HG02623 (cell line): ENCODE measurements around the gene METTL16.

Experiments
- ATAC-seq: cut with Tn5 transposase; IDR thresholded peaks from one replicate; pipeline ENCODE4 v1.9.1; 2021; ENCODE audit warnings: moderate library complexity; ENCODE audit not compliant: unreplicated experiment

Gene METTL16

DNA sequence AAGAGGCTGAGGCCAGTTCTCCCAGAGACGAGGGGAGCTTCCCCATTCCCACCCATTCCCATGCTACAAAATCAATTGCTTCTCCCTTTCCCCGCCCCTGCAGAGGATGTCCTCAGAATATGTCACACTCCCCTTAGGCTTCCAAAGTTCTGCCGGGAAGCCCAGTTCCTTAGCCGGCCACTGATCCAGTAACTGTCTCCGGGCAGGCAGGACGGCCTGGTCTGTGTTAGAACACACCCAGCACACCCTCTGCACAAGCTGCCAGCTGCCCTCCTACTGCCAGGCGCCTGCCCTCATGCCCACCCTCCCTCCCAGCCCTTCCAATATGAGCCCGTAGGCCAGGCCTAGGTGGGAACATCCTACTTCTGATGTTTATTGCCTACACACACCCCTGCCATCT lies 143.3 kb downstream of the METTL16 start:
- ATAC-seq = no peak

- no peak for ATAC-seq
Measured at GRCh38 chr17:2366747-2367494, 144.8 kb downstream of the METTL16 start.
